Activated naive CD8-positive, alpha-beta T cell (primary cell): Measurements from ENCODE around the gene TMEM121.

Source experiments
- H3K27ac Mint-ChIP-seq: one replicate; pipeline ENCODE4 v1.8.0; 2021; ENCODE audit warnings: mixed read lengths
- H3K27me3 Mint-ChIP-seq: one replicate; pipeline ENCODE4 v1.8.0; 2021; ENCODE audit warnings: mixed read lengths
- H3K36me3 Mint-ChIP-seq: one replicate; pipeline ENCODE4 v1.8.0; 2021; ENCODE audit warnings: mixed read lengths
- H3K4me1 Mint-ChIP-seq: one replicate; pipeline ENCODE4 v1.8.0; 2021; ENCODE audit warnings: low read depth, mixed read lengths
- H3K4me3 Mint-ChIP-seq: one replicate; pipeline ENCODE4 v1.8.0; 2021; ENCODE audit warnings: mild to moderate bottlenecking, mixed read lengths
- H3K9me3 Mint-ChIP-seq: one replicate; pipeline ENCODE4 v1.8.0; 2021; ENCODE audit warnings: low read depth, mixed read lengths

The TMEM121 gene

GRCh38 chr14:105484069-105484996, 42.0 kb upstream of the TMEM121 start:
- H3K27ac Mint-ChIP-seq: peak overlapping the region; percentile 85
- H3K4me1 Mint-ChIP-seq: peaks cover 46% of the 10 kb centered on the region
- no peaks in the 10 kb centered on the region for H3K27me3 Mint-ChIP-seq
- no peaks in the 10 kb centered on the region for H3K36me3 Mint-ChIP-seq
- peak overlapping the region; percentile 42 for H3K4me3 Mint-ChIP-seq
- no peaks in the 10 kb centered on the region for H3K9me3 Mint-ChIP-seq

- peaks cover 45% of the 10 kb centered on the region for H3K4me1 Mint-ChIP-seq
- H3K9me3 Mint-ChIP-seq: no peaks in the 10 kb centered on the region
- peak overlapping the region; percentile 85 for H3K27ac Mint-ChIP-seq
- no peak overlapping the region for H3K4me3 Mint-ChIP-seq
- no peaks in the 10 kb centered on the region for H3K27me3 Mint-ChIP-seq
- H3K36me3 Mint-ChIP-seq: no peaks in the 10 kb centered on the region
Observed at GRCh38 chr14:105484997-105485393, 41.4 kb upstream of the TMEM121 start.

DNA sequence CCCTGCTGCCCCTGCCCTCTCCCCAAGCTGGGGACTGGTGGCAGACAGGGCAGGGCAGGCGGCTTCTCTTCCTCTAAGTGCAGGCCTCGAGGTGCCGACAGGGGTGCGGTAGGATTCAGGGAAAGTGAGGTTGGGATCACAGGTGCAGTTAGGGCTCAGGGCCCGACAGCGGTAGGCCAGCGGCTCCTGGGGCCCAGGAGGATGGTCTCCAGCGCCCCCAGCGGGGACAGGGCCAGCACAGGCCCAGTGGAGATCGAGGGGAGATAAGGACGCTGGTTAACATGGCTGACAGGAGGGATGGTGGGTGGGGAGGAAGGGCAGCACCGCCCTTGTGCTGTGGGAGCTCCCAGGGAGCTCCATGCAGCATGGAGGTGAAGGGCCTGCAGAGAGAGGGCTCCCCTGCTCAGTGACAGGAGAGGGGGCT, 40.6 kb upstream of the TMEM121 start:
- Mint-ChIP-seq H3K9me3 (no peaks in the 10 kb centered on the region), H3K4me3 (no peak overlapping the region), H3K36me3 (no peaks in the 10 kb centered on the region), H3K27ac (no peak overlapping the region), H3K27me3 (no peaks in the 10 kb centered on the region), H3K4me1 (peaks cover 39% of the 10 kb centered on the region)

DNA sequence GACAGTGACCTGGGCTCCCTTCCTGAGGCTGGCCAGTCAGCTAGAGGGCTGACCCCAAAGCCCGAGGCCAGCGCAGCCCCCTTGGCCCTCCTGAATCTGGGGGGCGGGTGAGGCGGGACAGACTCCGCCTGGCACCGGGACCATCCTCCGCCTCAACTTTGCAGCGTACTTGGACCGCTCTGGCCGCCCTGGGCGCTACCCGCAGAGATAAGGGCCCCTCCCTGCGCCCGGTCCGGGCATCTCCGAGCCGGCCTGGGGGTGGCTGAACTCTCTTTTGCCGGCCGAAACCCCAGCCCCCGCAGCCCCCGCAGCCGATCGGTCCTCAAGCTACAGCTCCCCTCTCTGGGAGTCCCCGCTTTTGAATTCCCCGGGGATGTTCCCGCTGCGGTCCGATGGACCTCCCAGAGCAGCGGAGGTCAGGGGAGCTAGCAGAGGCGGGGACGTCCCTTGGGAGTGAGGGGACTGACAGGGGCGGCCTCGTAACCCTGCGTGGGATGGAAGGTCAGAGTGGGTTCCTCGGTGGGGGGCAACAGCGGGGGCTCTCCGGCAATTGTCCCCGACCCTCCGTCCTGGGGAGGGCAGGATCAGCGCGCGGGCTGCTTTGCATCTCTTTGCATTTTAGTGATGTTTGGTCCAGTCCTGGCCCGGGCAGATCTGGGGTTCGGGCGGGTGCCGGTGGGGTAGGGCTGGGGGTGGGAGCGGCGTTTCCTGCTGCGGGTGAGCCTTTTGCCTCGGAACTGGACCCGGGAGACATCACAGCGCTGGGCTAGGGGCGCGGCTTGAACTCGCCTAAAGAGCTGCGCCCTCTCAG, 40.0 kb upstream of the TMEM121 start, which contains the start of gene CRIP1:
Gene CRIP1, plus strand, starts transcription at position 724 of the 811 bp plus-strand sequence. CDS start 374 bp downstream, outside the sequence.
- H3K9me3 Mint-ChIP-seq: no peaks in the 10 kb centered on the region
- no peaks in the 10 kb centered on the region for H3K27me3 Mint-ChIP-seq
- peaks cover 34% of the 10 kb centered on the region for H3K4me1 Mint-ChIP-seq
- H3K36me3 Mint-ChIP-seq: no peaks in the 10 kb centered on the region
- peak within 1 kb of the TSS; percentile 81 for H3K4me3 Mint-ChIP-seq
- no peak within 1 kb of the TSS for H3K27ac Mint-ChIP-seq

DNA sequence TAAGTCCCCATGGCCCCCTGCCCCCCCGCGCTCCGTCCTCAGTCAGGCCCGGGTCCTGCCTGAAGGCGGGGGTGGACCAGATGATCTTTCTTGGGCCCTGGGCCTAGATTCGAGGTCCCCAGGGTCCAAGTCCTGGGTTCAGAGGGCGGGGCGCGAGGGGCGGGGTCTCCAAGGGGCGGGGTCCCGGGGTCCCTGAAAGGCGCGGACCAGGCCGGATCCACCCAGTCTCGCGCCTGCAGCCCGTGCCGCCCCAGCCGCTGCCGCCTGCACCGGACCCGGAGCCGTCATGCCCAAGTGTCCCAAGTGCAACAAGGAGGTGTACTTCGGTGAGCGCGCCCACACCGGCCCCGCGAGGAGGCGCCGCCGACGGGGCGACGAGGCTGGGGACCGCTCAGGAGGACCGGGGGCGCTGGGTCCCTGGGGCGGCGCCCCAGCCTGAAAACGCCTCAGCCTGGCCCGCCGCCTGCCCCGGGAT, 39.4 kb upstream of the TMEM121 start:
- no peak overlapping the region for H3K27ac Mint-ChIP-seq
- peak overlapping the region; percentile 57 for H3K4me3 Mint-ChIP-seq
- no peaks in the 10 kb centered on the region for H3K36me3 Mint-ChIP-seq
- no peaks in the 10 kb centered on the region for H3K27me3 Mint-ChIP-seq
- peaks cover 34% of the 10 kb centered on the region for H3K4me1 Mint-ChIP-seq
- H3K9me3 Mint-ChIP-seq: no peaks in the 10 kb centered on the region

DNA sequence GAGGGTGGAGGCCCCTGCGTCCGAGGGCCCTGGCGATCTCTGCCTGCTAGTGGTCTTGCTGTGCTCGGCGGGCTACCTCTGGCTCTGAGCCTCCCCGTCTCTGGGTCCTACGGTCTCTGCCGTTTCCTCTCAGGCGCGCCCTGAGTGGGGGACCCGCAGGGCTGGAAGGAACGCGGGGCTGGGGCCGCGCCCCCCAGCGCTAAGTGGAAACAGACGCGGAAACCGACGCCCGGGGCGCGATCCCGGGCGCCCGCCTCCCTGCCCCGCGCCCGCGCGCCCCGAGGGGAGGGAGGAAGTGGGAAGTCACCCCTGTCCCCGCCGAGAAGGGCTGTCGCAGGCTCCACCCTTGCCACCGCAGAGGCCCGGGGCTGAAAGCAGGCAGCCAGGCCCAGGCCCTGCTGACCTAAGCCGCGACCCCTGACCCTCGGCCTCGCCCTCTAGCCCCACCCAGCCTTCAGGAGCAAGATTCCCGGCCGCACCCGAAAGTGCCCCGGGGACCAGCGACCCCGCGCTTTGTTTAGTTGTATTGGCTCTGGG, 38.9 kb upstream of the TMEM121 start:
- Mint-ChIP-seq H3K27me3 (no peaks in the 10 kb centered on the region), H3K4me3 (peak overlapping the region; percentile 81), H3K27ac (no peak overlapping the region), H3K36me3 (no peaks in the 10 kb centered on the region), H3K9me3 (no peaks in the 10 kb centered on the region), H3K4me1 (peaks cover 29% of the 10 kb centered on the region)

GRCh38 chr14:105487986-105488777, 38.2 kb upstream of the TMEM121 start:
- Mint-ChIP-seq H3K36me3 (no peaks in the 10 kb centered on the region), H3K4me3 (peak overlapping the region; percentile 81), H3K9me3 (no peaks in the 10 kb centered on the region), H3K4me1 (peaks cover 27% of the 10 kb centered on the region), H3K27me3 (no peaks in the 10 kb centered on the region), H3K27ac (peak overlapping the region; percentile 22)

DNA sequence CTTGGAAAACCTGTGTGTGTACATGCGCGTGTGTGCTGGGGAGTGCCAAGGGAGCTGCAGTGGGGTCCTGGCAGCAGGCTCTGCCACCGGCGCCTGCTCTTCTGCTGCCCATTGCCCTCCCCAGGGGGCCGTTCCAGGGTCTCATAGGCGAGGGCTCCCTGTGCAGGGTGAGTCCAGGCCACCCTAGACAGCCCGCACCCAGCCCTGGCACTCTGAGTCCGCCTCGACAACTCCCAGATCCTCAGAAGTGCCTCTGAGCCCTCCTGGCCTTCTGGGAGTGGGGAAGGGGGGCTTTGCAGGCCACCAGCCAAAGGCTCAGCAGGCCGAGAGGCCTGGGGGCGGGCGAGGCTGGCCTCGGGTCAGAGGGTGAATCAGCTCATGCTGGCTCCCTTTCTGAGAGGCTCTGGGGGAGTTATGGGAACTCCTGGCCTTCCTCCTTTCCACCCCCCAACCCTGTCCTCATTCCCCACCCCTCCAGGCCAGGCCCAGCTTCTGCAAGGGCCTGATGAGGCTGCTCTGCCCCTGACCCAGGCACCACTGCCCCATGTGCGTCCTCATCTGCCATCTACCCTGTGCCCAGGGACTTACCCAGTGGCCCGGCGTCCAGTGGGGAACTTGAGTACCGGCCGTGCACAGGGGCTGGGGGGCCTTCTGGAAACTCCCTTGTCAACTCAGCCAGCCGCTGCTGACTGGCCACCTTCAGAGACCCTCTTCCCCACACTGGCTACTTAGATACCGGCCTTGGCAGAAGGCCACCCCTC, 37.4 kb upstream of the TMEM121 start:
- H3K4me1 Mint-ChIP-seq: peaks cover 26% of the 10 kb centered on the region
- no peaks in the 10 kb centered on the region for H3K27me3 Mint-ChIP-seq

DNA sequence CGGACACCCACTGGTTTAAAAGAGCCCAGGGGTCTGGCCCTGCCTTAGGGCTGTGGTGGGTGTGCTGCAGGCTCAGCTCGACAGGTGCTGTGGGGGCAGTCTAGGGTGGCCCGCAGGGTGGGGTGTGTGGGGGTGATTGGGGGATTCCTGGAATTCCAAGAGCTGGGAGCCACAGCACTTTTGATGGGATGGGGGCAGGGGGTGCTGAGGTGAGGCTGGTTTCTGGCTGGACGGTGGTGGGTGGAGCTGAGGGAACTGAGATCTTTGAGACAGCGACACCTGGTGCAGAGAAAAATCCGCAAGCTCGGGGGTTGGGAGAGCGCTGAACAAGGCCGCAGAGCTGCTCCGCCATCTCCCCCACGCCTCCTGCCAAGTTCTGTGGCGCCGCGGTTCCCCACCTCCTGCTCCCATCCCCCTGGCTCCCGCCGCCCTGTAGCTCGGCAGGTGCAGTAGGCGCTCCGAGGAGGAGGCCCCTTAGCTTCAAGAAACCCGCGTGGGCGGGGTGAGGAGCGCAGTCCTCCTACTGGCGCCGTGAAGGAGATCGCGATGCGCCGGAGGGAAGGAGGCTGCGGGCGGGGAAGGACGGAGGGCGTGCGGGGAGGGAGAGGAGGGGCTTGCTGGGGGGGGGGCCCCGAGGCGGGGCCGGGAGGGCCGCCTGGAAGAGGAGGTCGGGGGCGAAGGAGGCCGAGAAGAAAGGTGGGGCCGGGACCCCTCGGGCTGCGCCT, 36.7 kb upstream of the TMEM121 start:
- Mint-ChIP-seq H3K9me3 (no peaks in the 10 kb centered on the region), H3K27ac (peak overlapping the region; percentile 64), H3K27me3 (no peaks in the 10 kb centered on the region), H3K4me3 (peak overlapping the region; percentile 80), H3K36me3 (no peaks in the 10 kb centered on the region), H3K4me1 (peaks cover 19% of the 10 kb centered on the region)

More for the DNA sequence above, 37.4 kb upstream of the TMEM121 start:
- Mint-ChIP-seq H3K36me3 (no peaks in the 10 kb centered on the region), H3K9me3 (no peaks in the 10 kb centered on the region), H3K4me3 (peak overlapping the region; percentile 80), H3K27ac (no peak overlapping the region)

DNA sequence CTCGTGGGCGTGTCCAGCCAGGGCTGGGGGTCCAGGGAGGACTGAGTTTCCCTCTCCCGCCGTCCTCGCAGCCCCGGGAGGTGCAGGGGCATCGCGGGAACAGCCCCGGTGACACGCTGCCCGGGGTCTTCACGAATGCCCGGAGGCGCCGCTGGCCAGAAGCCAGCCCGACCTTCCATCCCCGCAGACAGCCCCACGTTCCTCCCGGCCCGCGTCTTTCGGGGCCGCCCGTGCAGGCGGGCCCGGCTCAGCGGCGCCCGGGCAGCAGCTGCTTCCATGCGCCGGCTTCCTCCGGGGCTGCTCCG, 36.2 kb upstream of the TMEM121 start:
- H3K36me3 Mint-ChIP-seq: no peaks in the 10 kb centered on the region

GRCh38 chr14:105490572-105491365, 35.6 kb upstream of the TMEM121 start, which contains the start of gene TEDC1:
Gene TEDC1, plus strand, starts transcription at chr14:105491246. Its CDS starts 130 bp downstream, at chr14:105491376.
- H3K27ac Mint-ChIP-seq: peak within 1 kb of the TSS; percentile 83
- H3K36me3 Mint-ChIP-seq: no peaks in the 10 kb centered on the region
- peaks cover 17% of the 10 kb centered on the region for H3K4me1 Mint-ChIP-seq
- peak within 1 kb of the TSS; percentile 87 for H3K4me3 Mint-ChIP-seq
- H3K27me3 Mint-ChIP-seq: no peaks in the 10 kb centered on the region
- no peaks in the 10 kb centered on the region for H3K9me3 Mint-ChIP-seq

More for the DNA sequence above, 36.2 kb upstream of the TMEM121 start:
- Mint-ChIP-seq H3K9me3 (no peaks in the 10 kb centered on the region), H3K27ac (no peak overlapping the region), H3K4me3 (no peak overlapping the region), H3K4me1 (peaks cover 17% of the 10 kb centered on the region), H3K27me3 (no peaks in the 10 kb centered on the region)

DNA sequence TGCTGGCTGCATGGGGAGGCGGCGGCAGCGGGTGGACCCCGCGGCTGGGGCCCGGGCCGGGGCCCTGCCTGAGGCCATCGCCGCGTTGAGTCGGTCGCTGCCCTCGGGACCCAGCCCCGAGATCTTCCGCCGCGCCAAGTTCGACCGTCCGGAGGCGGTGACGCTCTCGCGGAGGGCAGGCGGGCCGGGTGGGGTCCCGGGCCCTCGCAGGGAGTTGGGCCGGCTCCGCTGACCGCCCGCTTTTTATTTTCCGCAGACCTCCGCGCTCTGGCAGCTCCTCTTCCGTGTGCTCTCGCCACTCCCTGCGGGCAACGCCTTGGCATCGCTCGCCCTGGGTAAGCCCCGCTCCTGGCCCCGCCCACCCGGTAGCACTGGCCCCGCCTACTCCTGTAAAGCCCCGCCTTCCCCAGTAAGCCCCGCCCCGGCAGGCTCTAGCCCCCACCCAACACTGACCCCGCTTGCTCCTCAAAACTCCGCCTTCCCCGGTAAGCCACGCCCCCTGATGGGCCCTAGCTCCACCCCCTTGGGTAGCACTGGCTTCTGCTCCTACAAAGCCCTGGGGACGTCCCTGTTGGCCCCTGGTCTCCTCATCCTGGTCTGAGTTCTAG, 34.9 kb upstream of the TMEM121 start:
- Mint-ChIP-seq H3K4me3 (peak overlapping the region; percentile 87), H3K27ac (peak overlapping the region; percentile 41), H3K36me3 (no peaks in the 10 kb centered on the region), H3K9me3 (no peaks in the 10 kb centered on the region), H3K27me3 (no peaks in the 10 kb centered on the region), H3K4me1 (peaks cover 15% of the 10 kb centered on the region)
